Stimulated activated CD4-positive, alpha-beta T cell treated with anti-CD3 and anti-CD28 coated beads, TNF-alpha, amount 100 ng/mL, for 48 hours (primary cell): ENCODE data around the gene CEP170B.
"Not testable (repeated sequence)": the region's sequence is repeated elsewhere in the genome, so short reads cannot be mapped to it uniquely, and the experiment has no call there.

ENCODE experiments used
- DNase-seq, 3 donors: peaks; one replicate each; pipeline ENCODE4 v3.0.0-alpha.2; 2020; ENCODE audit warnings: low read depth in 3 of 3

CEP170B gene

GRCh38 chr14:104844306-104845032, 20.6 kb upstream of the CEP170B start:
- DNase-seq = no peak

- no peak for DNase-seq
Observed at GRCh38 chr14:104845033-104845666, 19.9 kb upstream of the CEP170B start.

- DNase-seq = no peak
Observed at GRCh38 chr14:104845834-104846441, 19.1 kb upstream of the CEP170B start.

GRCh38 chr14:104852280-104852663, 12.8 kb upstream of the CEP170B start:
- DNase-seq = no peak

GRCh38 chr14:104855532-104856090, 9.5 kb upstream of the CEP170B start:
- DNase-seq = no peak

GRCh38 chr14:104856157-104856868, 8.8 kb upstream of the CEP170B start:
- no peak for DNase-seq

GRCh38 chr14:104856869-104857860, 7.9 kb upstream of the CEP170B start:
- DNase-seq = no peak

- DNase-seq = not testable (repeated sequence)
Observed at GRCh38 chr14:104857931-104858330, 7.1 kb upstream of the CEP170B start.

GRCh38 chr14:104858811-104859426, 6.1 kb upstream of the CEP170B start:
- DNase-seq = no peak

- no peak for DNase-seq
Observed at GRCh38 chr14:104859900-104860299, 5.2 kb upstream of the CEP170B start.

GRCh38 chr14:104860414-104860813, 4.7 kb upstream of the CEP170B start:
- DNase-seq = no peak

- no peak for DNase-seq
Observed at GRCh38 chr14:104863131-104863862, 1.8 kb upstream of the CEP170B start.

- no peak for DNase-seq
Observed at GRCh38 chr14:104863923-104864266, 1.2 kb upstream of the CEP170B start.

- no peak for DNase-seq
Observed at GRCh38 chr14:104864267-104865080, 594 bp upstream of the CEP170B start.

- DNase-seq = peak in 1 of 3 donors; percentile 20
Observed at GRCh38 chr14:104865631-104866441, 768 bp downstream of the CEP170B start.

- no peak for DNase-seq
Observed at GRCh38 chr14:104866451-104867370, 1.6 kb downstream of the CEP170B start.
